HepG2 (cell line): ENCODE results near the gene DDX20.
A peak's percentile ranks its signal among the peaks of the same experiment; 100 is the strongest.

Source experiments
- ATF5 ChIP-seq: sonication (generic); formaldehyde crosslinking; IDR thresholded peaks from 2 replicates; pipeline ENCODE4 v1.4.0; 2020; ENCODE audit warnings: mild to moderate bottlenecking, low read depth, missing genetic modification reagents
- CTCF ChIP-seq: sonication (generic); formaldehyde crosslinking; IDR thresholded peaks from 2 replicates; pipeline ENCODE4 v1.5.0; 2020; ENCODE audit warnings: mild to moderate bottlenecking, missing genetic modification reagents, moderate library complexity
- HNRNPK ChIP-seq: fragments of 200-400 bp; formaldehyde crosslinking; IDR thresholded peaks from 2 replicates; pipeline ENCODE4 v1.6.1; 2018; ENCODE audit warnings: low read length, low read depth, moderate library complexity, mild to moderate bottlenecking; ENCODE audit not compliant: poor library complexity, severe bottlenecking
- NFYB ChIP-seq: sonication (generic); formaldehyde crosslinking; IDR thresholded peaks from 2 replicates; pipeline ENCODE4 v1.4.0; 2020; ENCODE audit warnings: missing genetic modification reagents
- NPAS2 ChIP-seq: sonication (generic); formaldehyde crosslinking; IDR thresholded peaks from 2 replicates; pipeline ENCODE4 v1.8.0; 2022; ENCODE audit warnings: mild to moderate bottlenecking, missing genetic modification reagents, borderline replicate concordance
- PHF8 ChIP-seq: sonication (generic); formaldehyde crosslinking; IDR thresholded peaks from 2 replicates; pipeline ENCODE4 v1.5.0; 2020; ENCODE audit warnings: missing genetic modification reagents
- POLR2A ChIP-seq, 2 experiments: IDR thresholded peaks; 2 replicates each; pipeline ENCODE4 v1.6.1; 2011; ENCODE audit warnings: low read depth in 2 of 2, low read length in 2 of 2, mild to moderate bottlenecking in 1 of 2, moderate library complexity in 1 of 2; ENCODE audit not compliant: insufficient read depth in 1 of 2
- TBP ChIP-seq: sonication (generic); formaldehyde crosslinking; IDR thresholded peaks from 2 replicates; pipeline ENCODE4 v1.5.0; 2020; ENCODE audit warnings: missing genetic modification reagents
- ZMYM2 ChIP-seq: sonication (generic); formaldehyde crosslinking; IDR thresholded peaks from 2 replicates; pipeline ENCODE4 v1.8.0; 2022; ENCODE audit warnings: mild to moderate bottlenecking, missing genetic modification reagents
- ZNF577 ChIP-seq: sonication (generic); formaldehyde crosslinking; IDR thresholded peaks from 2 replicates; pipeline ENCODE4 v1.4.0; 2020; ENCODE audit warnings: mild to moderate bottlenecking, low read depth, missing genetic modification reagents, borderline replicate concordance
- TF ChIP-seq, protein P1 (sequence below): sonication (generic); formaldehyde crosslinking; conservative IDR thresholded peaks from 2 replicates; pipeline ENCODE4 v1.4.0; 2020; ENCODE audit warnings: missing genetic modification reagents
- TF ChIP-seq, protein P2 (sequence below): IDR thresholded peaks from 2 replicates; pipeline ENCODE4 v1.6.1; 2012; ENCODE audit warnings: inconsistent platforms
- TF ChIP-seq, protein P3 (sequence below): IDR thresholded peaks from 2 replicates; pipeline ENCODE4 v1.6.1; 2016; ENCODE audit warnings: control low read depth
- TF ChIP-seq, protein P4 (sequence below): sonication (generic); formaldehyde crosslinking; IDR thresholded peaks from 2 replicates; pipeline ENCODE4 v1.4.0; 2020; ENCODE audit warnings: missing genetic modification reagents

DNA sequence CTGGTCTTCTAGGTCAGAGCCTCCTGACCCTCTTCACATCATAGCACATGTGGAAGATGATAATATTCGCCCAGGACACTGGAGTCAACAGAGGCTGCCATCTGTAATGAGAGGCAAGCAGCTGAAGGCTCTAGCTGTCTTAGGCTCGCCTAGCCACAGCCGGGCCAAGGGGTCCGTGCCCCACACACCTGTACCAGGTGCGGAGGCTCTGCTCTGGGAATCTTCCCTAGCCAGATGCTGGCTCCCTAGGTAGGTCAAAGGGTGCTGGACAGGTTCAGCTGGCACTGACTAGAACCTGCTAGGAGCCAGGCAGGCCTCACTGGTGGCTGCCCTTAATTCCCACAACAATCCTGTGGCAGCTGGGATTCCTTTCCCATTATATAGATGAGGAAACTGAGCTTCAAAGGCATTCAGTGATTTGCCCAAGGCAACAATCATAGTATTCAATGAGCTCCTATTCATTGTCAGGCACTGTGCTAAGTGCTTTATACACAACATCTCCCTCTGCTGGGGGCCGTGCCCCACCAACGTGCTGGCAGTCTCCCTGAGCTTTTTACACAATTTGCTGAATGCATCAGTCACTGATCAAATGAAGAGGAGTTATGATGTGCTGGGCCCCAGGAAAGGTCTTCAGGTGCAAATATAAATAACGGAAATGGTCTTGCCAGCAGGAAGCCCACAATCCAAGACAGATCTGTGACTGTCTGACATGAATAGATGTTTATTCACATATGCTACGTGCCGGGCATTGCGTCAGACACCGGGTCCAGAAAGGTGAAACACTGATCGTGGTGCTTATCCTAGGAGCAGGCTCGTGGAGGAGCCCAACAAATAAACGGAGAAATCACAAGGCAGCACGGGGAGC lies 58.0 kb downstream of the DDX20 start:
- TF ChIP-seq POLR2A (IDR thresholded peaks at IDR 0.05; ENCODE audit: insufficient read depth in 1 of 2, low read depth in 2 of 2, low read length in 2 of 2) (no peak), ZMYM2 (no peak), NPAS2 (no peak), HNRNPK (no peak), ZNF577 (CRISPR knock-in tag) (no peak), TBP (CRISPR knock-in tag) (no peak), ATF5 (CRISPR knock-in tag) (no peak), NFYB (CRISPR knock-in tag) (no peak), CTCF (peak; percentile 54), PHF8 (CRISPR knock-in tag) (no peak)
- TF ChIP-seq, protein P1, sequence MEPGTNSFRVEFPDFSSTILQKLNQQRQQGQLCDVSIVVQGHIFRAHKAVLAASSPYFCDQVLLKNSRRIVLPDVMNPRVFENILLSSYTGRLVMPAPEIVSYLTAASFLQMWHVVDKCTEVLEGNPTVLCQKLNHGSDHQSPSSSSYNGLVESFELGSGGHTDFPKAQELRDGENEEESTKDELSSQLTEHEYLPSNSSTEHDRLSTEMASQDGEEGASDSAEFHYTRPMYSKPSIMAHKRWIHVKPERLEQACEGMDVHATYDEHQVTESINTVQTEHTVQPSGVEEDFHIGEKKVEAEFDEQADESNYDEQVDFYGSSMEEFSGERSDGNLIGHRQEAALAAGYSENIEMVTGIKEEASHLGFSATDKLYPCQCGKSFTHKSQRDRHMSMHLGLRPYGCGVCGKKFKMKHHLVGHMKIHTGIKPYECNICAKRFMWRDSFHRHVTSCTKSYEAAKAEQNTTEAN (CRISPR knock-in tag) = no peak
- TF ChIP-seq, protein P2, sequence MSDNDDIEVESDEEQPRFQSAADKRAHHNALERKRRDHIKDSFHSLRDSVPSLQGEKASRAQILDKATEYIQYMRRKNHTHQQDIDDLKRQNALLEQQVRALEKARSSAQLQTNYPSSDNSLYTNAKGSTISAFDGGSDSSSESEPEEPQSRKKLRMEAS = no peak
- TF ChIP-seq, protein P3, sequence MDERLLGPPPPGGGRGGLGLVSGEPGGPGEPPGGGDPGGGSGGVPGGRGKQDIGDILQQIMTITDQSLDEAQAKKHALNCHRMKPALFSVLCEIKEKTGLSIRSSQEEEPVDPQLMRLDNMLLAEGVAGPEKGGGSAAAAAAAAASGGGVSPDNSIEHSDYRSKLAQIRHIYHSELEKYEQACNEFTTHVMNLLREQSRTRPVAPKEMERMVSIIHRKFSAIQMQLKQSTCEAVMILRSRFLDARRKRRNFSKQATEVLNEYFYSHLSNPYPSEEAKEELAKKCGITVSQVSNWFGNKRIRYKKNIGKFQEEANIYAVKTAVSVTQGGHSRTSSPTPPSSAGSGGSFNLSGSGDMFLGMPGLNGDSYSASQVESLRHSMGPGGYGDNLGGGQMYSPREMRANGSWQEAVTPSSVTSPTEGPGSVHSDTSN (CRISPR knock-in tag) = no peak
- TF ChIP-seq, protein P4, sequence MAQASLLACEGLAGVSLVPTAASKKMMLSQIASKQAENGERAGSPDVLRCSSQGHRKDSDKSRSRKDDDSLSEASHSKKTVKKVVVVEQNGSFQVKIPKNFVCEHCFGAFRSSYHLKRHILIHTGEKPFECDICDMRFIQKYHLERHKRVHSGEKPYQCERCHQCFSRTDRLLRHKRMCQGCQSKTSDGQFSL (CRISPR knock-in tag) = no peak
